Measurements from ENCODE around the gene CSNK1G3. TPM values are rescaled to one million over a fixed set of nuclear protein-coding genes. Genes with fewer than 3 reads are reported as not detected.
A peak's percentile ranks its signal among the peaks of the same experiment; 100 is the strongest.

CSNK1G3 gene
- total RNA-seq, 1 donor = 14.0 TPM

DNA sequence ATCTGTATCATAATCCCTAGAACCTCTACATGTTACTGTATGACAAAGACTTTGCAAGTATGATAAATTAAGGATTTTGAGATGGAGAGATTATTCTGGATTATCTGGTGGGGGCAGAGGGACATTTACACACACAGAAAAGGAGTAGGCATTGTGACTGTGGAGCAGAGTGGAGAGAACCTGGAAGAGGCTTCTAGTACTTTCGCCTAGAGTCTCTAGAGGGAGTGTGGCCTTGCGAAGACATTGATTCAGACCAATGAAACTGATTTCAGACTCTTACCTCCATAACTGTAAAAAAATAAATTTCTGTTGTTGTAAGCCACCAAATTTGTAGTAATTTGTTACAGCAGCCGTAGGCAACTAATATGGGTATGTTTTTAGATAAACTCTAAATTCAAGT is 45.9 kb downstream of the CSNK1G3 start:
- DNase-seq (ENCODE audit: low read depth in 2 of 3, low spot score in 2 of 3) = no peak

DNA sequence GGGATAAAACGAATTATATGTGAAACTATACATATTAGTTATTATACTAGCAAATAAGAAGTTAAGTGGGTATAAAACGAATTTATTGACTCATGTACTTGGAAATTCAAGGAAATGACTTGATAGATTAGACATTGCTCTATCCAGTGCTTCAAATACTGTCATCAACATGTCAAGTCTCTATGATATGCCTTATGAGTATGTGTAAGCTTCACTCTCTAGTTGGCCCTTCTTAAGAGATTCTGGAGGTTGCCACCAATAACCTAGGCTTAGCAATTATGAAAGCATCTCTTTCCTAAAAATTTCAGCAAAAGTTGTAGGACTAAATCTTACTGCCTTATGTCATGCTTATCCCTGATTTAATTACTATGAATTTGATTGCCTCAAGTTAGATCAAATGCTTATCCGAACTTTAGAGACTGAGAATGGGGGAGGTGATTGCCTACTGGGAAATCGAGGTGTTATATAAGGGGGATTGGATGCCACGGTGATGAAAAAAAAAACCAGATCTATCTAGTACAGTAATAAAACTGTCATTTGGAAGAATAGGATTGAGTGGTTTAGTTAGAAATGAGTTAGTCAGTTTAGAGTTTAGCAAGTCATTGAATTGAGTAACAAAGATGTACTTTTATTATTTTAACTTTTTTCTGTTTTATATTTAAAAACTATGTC is 46.9 kb downstream of the CSNK1G3 start:
- no peak for DNase-seq (ENCODE audit: low read depth in 2 of 3, low spot score in 2 of 3)

DNA sequence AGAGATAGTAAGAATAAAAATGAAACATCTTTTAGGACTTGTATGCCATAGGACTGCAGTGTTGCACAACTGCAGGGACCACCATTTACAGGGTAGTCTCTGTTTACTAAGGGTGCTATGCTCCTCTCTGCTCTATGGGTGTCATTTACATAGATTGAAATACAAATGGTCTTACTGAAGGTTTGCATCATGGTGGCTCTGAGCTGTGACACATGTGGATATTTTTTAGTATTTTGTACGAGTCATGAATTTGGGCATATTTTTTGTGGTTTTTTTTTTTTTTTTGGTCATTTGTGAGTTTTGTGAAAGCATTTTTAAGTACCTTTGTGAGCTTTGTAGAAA is 47.4 kb downstream of the CSNK1G3 start:
- no peak for DNase-seq (ENCODE audit: low read depth in 2 of 3, low spot score in 2 of 3)

DNA sequence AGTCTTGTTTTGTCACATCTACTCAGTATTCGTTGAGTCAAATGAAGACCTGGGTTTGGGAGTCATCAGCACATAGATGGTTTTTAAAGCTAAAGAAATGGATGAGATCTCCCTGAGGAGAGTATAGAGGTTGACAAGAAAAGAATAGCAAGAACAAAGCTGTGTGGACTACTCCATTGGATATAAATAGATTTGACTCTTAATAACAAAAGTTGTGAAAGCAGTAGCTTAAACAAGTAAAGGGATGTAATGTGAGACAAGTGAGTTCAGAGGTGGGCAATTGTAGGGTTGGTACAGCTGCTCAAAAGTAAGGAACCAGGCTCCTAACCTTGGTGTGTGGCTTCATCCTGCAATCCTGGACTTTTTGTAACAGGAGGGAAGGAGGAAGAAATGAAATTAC is 49.3 kb downstream of the CSNK1G3 start:
- DNase-seq (ENCODE audit: low read depth in 2 of 3, low spot score in 2 of 3) = no peak

DNA sequence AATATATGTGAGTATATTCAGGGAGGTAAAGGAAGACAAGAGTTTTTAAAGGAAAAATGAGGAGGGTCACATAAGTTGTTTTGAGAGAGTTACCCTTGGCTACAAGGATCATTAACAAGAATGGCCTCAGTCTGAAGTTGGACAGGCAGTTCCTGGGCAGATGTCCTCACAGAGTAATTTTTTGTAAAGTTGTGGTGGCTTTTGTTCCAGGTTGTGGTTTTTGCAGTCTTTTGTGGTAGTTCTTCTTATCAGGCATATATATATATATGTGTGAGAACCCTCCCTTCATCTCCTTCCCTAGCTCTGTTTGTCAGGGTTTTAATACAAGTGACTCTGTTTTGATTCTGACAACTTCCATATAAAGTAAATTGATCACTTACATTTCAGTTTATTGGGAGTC is 60.0 kb downstream of the CSNK1G3 start:
- peak in 1 of 3 donors; percentile 11 for DNase-seq (ENCODE audit: low read depth in 2 of 3, low spot score in 2 of 3)

DNA sequence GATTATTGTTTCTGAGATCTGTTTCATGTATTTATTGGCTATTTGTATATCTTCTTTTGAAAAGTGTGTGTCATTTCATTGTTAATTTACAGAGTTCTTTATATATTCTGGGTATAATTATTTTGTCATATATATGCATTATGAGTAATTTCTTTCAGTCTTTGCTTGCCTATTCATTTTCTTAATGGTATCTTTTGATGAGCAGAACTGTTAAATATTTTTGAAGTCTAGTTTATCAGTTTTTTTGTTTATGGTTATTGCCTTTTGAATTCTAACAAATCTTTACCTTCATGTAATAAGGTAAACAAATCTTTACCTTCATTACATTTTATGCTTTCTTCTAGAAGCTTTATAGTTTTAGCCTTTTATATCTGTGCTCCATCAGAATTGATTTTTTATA is 66.4 kb downstream of the CSNK1G3 start:
- no peak for DNase-seq (ENCODE audit: low read depth in 2 of 3, low spot score in 2 of 3)

DNA sequence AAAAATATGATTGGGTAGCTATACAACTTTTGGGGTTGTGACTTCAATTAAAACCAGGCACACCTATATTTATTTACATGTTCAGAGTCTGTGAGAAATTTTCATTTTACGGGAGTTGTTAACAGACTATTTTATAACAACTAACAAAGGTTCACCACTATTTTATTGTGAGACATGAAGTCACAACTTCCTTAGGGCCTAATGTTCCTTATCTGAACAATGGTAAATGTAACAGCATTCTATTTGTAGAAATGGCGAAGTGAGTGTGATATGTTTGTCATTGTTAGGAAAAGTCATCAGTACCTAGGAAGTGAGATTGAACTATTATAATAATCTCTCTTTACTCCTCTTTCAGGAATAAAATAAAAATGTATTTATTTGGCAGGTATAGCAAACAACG is 67.4 kb downstream of the CSNK1G3 start:
- DNase-seq (ENCODE audit: low read depth in 2 of 3, low spot score in 2 of 3) = no peak

DNA sequence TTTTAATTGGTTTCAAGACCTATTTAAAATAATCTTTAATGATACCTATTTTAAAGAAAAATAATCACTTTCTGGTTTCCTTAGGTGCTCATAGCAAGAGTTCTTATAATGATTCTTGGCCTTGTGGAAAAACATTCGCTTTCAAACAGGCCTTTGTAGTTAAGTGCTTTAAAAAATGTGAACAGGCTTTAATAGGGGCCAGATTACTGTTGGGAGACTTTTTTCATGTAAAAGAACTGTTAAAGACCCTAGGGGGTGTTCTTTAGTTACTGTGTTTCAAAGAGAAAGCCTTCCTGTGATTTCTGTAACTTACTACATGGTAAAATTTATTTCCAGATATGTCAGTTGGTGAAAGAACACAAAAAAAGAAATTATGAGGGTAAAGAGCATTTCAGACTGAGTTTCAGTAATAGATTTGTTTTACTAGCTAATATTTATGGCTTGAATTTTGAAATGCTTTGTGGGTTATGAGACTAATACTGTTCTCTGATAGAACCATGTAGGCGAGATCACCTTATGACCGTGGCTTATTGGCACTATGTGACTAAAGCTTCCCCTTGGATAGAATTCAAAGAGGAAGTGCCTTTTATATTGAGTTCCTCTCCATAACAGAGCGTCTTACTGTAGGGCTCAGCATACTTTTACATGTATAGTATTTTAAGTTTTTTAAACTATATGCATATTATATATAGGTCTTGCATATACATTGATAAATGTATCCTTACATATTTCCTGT is 70.7 kb downstream of the CSNK1G3 start:
- peak in 1 of 3 donors; percentile 20 for DNase-seq (ENCODE audit: low read depth in 2 of 3, low spot score in 2 of 3)

DNA sequence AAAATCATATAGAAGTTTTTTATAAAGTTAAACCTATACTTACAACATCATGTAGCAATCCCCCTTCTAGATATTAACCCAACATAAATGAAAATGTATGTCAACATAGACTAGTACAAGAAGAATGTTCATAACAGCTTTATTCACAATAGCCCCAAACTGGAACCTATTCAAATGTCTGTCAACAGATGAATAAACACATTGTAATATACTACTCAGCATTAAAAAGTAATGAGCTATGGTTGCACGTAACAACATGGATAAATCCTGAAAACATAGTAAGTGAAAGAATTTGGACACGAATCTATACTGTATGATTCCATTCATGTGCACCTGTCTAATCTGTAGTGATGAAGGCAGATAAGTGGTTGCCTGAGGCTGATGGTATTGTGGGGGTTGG is 73.9 kb downstream of the CSNK1G3 start:
- DNase-seq (ENCODE audit: low read depth in 2 of 3, low spot score in 2 of 3) = no peak

DNA sequence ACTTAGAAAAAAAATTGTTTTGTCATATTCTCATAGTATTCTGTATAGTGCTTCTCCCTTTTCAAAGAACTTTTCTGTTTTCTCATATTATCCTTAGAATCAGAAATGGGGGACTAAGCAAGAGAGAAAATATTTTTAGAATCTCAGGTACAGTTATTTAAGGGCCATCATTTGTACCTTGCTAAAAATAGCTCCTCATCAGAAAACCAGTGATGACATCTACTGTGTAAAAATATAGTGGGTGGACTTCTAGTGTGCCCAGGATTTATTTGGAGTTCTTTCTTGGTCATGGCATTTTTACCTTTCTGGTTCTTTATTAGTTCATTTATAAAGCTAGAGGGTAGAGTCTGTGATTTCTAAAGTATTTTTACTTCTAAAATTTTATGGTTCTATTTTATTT is 82.5 kb downstream of the CSNK1G3 start:
- no peak for DNase-seq (ENCODE audit: low read depth in 2 of 3, low spot score in 2 of 3)

DNA sequence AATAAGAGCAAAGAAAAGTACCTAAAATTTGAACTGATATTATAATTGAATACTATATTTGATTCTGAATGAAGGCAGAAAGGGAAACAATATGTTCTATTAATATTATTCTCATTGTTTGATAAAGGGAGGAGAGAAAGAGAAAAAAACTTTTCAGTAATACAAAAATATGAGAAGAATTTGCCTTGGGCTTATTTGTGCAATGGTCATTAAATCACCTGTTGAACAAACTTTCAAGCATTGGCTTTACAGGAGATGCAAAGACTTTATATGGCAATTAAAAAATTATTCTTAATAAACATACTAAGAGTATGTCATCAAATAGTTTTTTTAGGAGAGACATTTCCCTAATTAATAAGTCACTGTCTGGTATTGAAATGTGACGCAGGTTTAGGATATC is 85.0 kb downstream of the CSNK1G3 start:
- DNase-seq (ENCODE audit: low read depth in 2 of 3, low spot score in 2 of 3) = no peak

DNA sequence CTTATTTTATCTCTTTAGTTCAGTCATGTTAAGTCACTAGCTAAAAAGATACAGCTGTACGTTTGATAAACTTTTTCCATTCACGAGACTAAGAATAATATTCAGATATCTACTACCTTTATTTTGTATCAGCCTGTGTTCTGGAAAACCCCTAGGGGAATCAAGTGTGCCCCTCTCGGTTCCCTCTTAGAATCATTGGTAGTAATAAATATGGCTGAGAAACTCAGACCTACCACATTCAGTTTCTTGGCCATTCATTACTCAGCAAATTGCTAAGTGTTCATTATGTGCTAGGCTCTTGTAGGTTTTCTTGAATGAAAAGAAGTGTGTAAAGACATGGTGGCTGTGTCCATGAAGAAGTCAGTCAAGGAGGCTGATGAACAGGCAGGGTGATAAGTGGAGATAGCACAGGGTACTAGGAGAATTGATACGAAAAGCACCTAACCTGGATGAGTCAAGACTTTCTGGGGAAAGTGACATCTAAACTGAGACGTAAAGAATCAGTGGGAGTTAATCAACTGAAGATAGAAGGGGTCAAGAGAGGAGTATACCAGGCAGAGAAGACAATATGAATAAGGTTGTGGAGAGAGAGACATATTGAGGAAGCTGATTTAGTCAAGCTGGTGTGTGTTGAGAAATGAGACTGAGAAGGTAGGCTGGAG is 86.2 kb downstream of the CSNK1G3 start:
- no peak for DNase-seq (ENCODE audit: low read depth in 2 of 3, low spot score in 2 of 3)

DNA sequence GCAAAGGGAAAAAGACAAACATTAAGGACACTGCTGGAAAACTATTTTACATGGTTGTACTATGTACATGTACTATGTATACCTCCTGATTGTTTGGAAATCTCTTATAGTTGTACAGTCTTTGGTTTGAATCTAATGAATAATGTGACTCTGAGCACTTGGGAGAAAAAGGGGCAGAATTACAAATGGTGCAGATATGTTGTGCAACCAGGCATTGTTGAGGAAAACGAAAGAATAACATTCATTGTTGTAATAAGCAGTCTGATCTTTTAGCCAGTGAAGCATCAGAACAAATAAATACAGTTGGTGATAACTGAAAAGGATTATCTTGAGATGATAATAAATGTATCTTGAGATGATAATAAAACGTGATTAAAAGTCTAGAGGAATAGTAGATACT is 87.2 kb downstream of the CSNK1G3 start:
- DNase-seq (ENCODE audit: low read depth in 2 of 3, low spot score in 2 of 3) = no peak

DNA sequence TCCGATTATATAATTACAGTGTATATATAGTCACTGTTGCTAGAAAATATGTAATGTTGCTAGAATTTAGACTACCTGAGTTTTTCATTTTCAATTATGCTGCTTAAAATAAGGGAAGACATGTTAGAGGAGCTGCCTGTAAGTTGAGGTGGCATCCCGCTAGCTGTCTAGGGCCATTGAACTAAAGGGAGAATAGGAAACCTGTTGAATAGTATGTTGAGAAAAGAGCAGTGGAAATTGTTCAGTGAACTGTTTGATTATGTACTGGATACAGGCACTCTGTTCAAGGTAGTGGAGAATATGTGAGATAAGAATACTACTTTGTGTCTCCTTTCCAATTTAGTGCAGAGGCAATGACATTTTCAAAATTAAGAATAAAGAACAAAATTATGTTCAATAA is 89.6 kb downstream of the CSNK1G3 start:
- DNase-seq (ENCODE audit: low read depth in 2 of 3, low spot score in 2 of 3) = no peak

DNA sequence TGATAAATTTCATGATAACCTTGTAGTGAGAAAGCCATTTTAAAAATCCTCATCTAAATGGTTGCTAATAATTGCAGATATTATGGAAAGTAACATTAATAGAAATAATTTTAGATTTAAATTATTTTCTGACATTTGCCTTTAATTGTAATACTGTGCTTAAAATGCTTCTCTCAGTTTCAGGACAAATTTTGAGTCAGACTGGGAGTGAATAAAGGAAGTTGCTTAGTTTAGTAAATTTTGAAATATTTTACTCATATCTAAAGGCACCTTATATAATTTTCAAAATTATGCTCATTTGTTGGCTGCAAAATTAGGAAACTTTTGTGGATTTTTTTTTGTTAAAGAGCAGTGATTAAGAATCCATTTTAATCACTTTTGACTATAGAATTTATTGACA is 93.8 kb downstream of the CSNK1G3 start:
- DNase-seq (ENCODE audit: low read depth in 2 of 3, low spot score in 2 of 3) = no peak

DNA sequence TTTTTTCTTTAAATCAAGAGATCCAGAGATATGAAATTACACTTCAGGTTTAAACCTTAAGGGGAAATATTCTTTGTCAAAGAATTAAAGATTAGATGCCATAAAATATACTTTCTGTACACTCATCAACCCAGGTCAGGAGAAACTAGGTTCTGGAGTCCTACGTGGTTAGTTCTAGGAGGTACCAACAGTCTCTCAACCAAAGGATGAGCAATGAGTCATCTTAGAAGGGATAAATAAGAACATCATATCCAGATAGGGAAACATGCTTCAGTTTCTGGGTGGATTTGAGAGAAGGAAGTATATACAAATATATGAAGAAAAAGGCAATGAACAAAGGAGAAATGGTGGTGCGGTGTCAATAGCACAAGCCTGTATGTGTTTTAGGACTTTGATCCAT is 98.2 kb downstream of the CSNK1G3 start:
- no peak for DNase-seq (ENCODE audit: low read depth in 2 of 3, low spot score in 2 of 3)

DNA sequence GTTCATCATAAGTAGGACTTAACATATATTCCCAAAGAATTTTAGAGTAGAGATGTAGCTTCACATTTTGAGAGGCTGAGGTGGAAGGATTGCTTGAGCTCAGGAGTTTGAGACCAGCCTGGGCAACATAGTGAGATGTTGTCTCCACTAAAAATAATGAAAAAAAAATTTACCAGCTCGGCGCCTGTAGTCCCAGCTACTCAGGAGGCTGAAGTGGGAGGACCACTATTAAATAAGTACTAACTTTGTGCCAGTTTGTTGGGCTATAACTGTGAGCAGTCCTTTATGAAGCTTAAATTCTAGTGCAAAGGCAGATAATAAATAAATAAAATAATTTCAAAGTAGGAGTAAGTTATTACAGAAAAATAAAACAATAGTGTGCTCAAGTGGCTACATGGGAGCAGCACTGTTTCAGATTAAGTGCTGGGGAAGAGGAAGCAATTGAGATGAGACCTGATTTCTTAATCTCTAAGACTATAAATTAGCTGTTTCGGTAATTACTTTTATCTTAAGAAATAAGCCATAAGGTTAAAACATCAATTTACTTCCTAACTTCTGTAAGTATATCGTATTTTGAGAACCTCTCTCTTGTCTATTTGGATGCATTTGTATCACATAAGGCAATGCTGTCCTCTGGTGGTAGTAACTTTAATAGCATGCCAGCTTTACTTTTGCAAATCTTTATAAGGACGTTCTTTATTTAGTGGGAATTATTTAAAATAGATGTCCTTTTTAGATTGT is 98.9 kb downstream of the CSNK1G3 start:
- peak; percentile 29 to 76 (median 50) for DNase-seq (ENCODE audit: low read depth in 2 of 3, low spot score in 2 of 3)

DNA sequence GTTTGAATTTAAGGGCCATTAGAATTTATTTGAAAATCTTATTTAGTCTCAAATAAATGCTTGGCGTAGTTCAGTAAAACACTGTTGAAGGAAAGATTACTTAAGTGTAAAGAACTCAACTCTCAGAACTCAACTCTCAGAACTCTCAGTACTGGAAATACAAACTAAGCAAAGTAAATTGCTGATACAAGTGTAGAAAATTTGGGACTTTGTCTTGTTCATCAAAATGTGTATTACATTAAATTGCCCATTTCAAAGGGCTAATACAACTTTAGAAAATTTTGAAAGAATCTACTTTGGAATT is 99.4 kb downstream of the CSNK1G3 start:
- DNase-seq (ENCODE audit: low read depth in 2 of 3, low spot score in 2 of 3) = no peak

DNA sequence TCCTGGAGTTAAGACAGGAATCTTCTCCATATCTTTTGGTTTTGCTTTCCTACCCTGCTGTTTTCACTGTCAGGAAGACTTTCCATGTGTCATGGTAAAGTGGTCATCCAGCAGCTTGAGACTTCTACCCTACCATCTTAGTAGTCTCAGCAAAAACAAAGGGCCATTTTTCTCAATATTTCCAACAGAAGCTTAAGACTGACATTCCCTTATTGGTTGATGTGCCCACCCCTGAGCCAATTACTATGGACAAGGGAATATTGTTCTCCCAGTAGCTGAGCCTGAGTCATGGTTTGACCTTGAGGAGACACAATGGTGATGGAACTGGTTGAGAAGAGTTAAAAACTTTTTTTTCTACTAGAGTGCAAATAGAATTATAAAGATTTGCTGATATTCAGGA is 105.6 kb downstream of the CSNK1G3 start:
- DNase-seq (ENCODE audit: low read depth in 2 of 3, low spot score in 2 of 3) = no peak

DNA sequence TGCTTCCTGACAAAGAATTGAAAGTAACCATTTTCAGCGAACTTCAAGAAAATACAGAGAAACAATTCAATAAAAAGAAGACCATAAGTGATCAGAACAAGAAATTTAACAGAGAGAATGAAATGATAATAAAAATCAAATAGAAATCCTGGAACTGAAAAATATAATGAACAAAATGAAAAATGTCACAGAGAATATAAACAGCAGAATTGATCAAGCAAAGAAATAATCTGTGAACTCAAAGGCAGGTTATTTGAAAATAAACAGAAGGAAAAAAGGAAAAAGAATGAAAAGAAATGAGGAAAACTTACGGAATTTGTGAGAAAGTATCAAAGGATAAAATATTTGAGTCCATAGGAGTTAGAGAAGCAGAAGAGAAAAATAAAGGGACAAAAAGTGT is 114.1 kb downstream of the CSNK1G3 start:
- DNase-seq (ENCODE audit: low read depth in 2 of 3, low spot score in 2 of 3) = no peak

DNA sequence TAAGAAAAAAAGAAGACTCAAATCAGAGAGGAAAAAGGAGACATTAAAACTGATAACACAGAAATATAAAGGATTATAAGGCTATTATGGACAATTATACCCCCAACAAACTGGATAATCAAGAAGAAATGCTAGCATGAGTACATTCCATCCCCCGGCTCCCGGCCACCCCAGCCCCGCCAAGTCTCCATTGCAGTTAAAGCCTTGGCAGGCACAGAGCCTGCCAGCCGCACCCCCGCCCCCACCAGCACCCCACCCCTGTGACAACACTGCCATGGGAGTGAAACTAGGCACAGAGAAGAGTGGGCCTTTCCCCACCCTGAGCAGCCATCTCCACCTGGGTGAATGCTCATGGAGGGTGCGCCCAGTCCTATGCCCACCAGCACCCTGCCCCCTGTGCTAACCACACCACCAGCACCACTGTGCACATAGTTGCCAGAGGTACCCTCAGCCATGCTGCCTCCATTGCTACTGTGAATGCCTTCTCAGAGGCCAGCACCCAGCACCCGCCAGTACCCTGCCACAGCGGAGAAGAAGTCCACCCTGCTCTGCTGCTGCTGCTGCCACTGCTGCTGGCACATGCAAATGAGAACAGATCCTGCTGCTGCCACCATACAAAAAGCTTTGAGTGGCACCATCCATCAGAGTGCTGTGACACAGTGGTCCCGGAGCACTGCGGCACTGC is 117.0 kb downstream of the CSNK1G3 start:
- DNase-seq (ENCODE audit: low read depth in 2 of 3, low spot score in 2 of 3) = no peak
